Measurements from ENCODE around the gene CCDC54.
"Not testable (repeated sequence)": the region's sequence is repeated elsewhere in the genome, so short reads cannot be mapped to it uniquely, and the experiment has no call there.

CCDC54 gene

GRCh38 chr3:107377151-107377550, at the start of gene CCDC54:
CCDC54 (plus strand) TSS chr3:107377439; CDS start chr3:107377588, 149 bp downstream.
- DNase-seq = no peak

- DNase-seq = no peak
Observed at GRCh38 chr3:107328069-107328468, 49.2 kb upstream of the CCDC54 start.

- DNase-seq = no peak
Observed at GRCh38 chr3:107329088-107329487, 48.2 kb upstream of the CCDC54 start.

DNA sequence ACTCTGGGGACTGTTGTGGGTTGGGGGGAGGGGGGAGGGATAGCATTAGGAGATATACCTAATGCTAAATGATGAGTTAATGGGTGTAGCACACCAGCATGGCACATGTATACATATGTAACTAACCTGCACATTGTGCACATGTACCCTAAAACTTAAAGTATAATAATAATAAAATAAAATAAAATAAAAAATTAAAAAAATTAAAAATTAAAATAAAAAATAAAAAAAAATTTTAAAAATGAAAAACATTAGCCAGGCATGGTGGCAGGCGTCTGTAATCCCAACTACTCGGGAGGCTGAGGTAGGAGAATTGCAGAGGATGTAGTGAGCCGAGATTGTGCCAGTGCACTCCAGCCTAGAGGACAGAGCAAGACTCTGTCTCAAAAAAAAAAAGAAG, 37.5 kb upstream of the CCDC54 start:
- DNase-seq = not testable (repeated sequence)

DNA sequence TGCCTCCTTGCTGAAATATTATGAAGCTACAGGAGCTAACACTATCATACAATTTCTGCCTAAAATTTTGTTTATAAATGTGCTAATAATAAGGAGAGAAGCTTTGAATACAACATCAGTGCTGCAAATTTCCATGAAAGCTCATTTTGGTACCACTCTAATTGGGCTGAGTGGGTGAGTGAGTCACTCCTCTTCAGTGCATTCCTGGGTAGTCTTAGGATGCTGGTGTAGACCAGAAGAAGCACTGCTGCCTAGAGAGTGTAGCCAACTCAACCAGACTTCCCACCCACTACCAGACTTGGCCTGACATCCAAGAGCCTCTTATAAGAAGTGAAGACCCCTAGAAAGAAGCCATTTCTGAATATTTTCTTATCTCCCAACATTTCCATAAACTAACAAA, 32.5 kb upstream of the CCDC54 start:
- no peak for DNase-seq

- no peak for DNase-seq
Observed at GRCh38 chr3:107345822-107346405, 31.3 kb upstream of the CCDC54 start.

- DNase-seq = peak; percentile 49
Observed at GRCh38 chr3:107346564-107346963, 30.7 kb upstream of the CCDC54 start.

- DNase-seq = no peak
Observed at GRCh38 chr3:107347751-107348150, 29.5 kb upstream of the CCDC54 start.

- DNase-seq = no peak
Observed at GRCh38 chr3:107356706-107357105, 20.5 kb upstream of the CCDC54 start.

DNA sequence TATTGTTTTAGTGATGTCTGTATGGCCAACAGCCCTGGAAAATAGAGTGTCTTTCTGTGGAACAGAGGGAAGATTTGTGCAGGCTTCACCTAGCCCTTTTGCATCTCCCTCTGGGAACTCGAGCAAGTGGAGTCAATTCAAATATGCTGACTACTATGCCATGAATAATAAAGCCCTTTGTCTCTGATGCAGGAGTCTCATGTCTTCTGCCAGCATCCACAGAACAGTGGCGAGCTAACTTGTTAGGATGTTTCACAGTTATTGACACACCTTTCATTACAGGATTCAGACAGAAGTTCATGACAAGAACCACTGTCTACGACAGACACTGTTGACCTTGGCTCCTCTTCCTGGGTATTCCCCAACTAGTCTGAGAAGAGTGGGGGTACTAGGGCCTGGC, 15.6 kb upstream of the CCDC54 start:
- no peak for DNase-seq

DNA sequence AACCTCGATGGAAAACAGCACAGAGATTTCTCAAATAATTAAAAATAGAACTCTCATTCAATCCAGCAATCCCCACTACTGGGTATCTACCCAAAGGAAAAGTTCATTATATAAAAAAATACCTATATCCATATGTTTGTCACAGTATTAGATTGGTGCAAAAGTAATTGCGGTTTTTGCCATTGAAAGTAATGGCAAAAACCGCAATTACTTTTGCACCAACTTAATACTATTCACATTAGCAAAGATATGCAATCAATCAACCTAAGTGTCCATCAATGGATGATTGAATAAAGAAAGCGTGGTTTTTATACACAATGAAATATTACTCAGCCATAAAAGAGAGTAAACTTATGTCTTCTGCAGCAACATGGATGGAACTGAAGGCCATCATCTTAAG, 12.2 kb upstream of the CCDC54 start:
- no peak for DNase-seq

DNA sequence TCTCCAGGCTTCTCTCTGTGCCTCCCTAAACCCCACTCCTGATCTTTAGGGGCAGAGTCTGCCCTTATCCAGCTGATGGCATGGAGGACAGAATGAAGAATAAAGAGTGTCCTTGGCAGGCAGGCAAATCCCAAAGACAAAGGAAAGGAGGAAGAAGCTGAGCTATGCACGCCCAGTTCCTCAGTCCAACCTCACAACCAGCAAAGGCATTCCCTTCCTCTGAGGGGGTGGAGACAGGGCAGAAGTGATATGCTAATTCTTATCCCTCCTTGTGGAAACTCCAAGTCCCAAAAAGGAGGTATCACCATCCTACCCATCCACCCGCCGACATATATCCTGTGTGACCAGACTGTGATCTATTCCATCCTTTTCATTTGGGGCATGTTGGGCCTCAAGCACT, 10.5 kb upstream of the CCDC54 start:
- no peak for DNase-seq

DNA sequence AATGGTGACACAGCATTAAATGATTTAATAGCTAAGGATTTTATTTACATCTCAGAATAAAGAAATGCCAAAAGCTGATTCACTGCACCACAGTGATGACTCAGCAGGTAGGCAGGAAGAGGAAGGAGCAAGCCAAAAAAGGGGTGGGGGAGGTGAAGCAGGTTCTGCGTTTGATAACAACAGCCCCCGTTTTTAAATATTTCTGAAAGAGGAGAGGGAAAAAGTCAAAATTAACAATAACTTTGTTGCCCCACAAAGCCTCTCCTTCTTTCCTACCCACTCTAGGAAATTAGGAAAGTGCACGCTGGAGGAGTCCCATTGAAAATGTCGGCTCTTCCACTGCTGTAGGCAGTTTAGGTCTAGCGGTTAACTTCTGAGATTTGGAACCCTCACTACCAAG, 9.9 kb upstream of the CCDC54 start:
- peak; percentile 34 for DNase-seq

GRCh38 chr3:107368654-107369398, 8.4 kb upstream of the CCDC54 start:
- no peak for DNase-seq

GRCh38 chr3:107369791-107370190, 7.4 kb upstream of the CCDC54 start:
- DNase-seq = no peak

GRCh38 chr3:107370907-107371306, 6.3 kb upstream of the CCDC54 start:
- DNase-seq = no peak

GRCh38 chr3:107372506-107372905, 4.7 kb upstream of the CCDC54 start:
- DNase-seq = no peak

DNA sequence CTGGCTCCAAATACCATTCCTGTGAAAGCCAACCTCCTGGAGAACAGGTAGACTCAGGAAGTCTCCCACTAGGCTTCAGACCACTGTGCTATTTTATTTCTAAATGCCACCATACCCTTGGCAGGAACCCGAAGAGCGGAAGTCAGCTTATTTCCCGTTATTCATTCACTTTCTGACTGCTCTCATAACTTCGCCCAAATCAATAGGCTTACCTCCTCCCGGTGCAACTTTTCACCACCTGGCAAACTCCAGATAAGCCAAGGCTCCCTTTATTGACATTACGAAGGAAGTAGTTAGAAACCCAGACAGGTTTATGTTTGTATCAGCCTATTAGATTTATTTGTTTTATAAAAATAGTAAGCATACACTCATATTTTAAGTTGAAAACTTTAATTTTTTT, 3.3 kb upstream of the CCDC54 start:
- DNase-seq = no peak

GRCh38 chr3:107375682-107376081, 1.6 kb upstream of the CCDC54 start:
- DNase-seq = no peak

GRCh38 chr3:107382631-107383030, 5.4 kb downstream of the CCDC54 start:
- no peak for DNase-seq

- no peak for DNase-seq
Observed at GRCh38 chr3:107384428-107384827, 7.2 kb downstream of the CCDC54 start.

GRCh38 chr3:107384907-107385306, 7.7 kb downstream of the CCDC54 start:
- DNase-seq = no peak

- no peak for DNase-seq
Observed at GRCh38 chr3:107387555-107387954, 10.3 kb downstream of the CCDC54 start.

DNA sequence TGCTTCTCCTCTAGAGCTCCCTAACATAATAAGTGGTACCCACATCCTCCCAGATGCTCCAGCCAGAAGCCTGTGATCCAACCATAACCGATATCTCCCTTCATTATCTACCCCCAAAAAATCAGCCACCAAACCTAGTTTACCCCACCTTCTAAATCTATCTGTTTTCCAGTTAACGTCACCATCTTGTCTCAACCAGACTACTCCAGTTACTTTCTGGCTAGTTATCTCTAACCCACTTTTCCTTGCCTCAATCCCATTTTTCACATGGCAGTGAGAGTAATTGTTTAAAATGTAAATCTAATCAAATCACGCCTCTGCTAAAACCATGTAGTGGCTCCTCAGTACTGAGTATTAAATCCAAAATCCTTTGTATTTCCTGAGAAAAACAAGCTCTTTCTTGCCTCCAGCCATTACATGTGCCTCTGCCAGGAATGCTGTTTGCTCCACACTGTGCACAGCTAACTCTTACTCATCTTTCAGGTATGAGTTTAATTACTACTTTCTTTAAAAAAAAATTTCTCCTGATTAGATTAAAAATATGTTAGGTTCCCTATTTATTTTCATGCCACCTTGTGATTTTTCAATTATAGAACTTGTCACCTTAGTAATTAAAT, 15.4 kb downstream of the CCDC54 start:
- no peak for DNase-seq

Data from activated CD4-positive, alpha-beta T cell treated with anti-CD3 and anti-CD28 coated beads, Interleukin-2, amount 50 U/mL, for 16 hours (primary cell).